Retinal pigment epithelial cell (primary cell): ENCODE data around the gene MAGEB17.
"Not testable (repeated sequence)": the region's sequence is repeated elsewhere in the genome, so short reads cannot be mapped to it uniquely, and the experiment has no call there.

ENCODE experiments used
- DNase-seq: peaks from one replicate; pipeline ENCODE4 v3.0.0-alpha.2; 2010; ENCODE audit warnings: low read depth
- H3K4me3 ChIP-seq: 2 replicates; pipeline ENCODE4 v1.5.1; 2011; ENCODE audit warnings: mild to moderate bottlenecking, low read length, control low read depth, moderate library complexity
- CTCF ChIP-seq: conservative IDR thresholded peaks from 2 replicates; pipeline ENCODE4 v1.5.1; 2011; ENCODE audit warnings: low read depth, low read length, control low read depth, inconsistent platforms

The MAGEB17 gene

GRCh38 chrX:16155581-16156096 is 11.6 kb upstream of the MAGEB17 start:
- TF ChIP-seq CTCF = no peak
- H3K4me3 ChIP-seq = no peak overlapping the region
- no peak for DNase-seq

GRCh38 chrX:16156692-16157331 is 10.5 kb upstream of the MAGEB17 start:
- no peak for DNase-seq
- no peak for TF ChIP-seq CTCF
- no peak overlapping the region for H3K4me3 ChIP-seq

- no peak for TF ChIP-seq CTCF
- peak; percentile 43 for DNase-seq
- H3K4me3 ChIP-seq = no peak overlapping the region
Observed at GRCh38 chrX:16160729-16161128, 6.6 kb upstream of the MAGEB17 start.

- DNase-seq, H3K4me3 ChIP-seq: not testable (repeated sequence)
Observed at GRCh38 chrX:16161173-16161572, 6.1 kb upstream of the MAGEB17 start.

GRCh38 chrX:16162391-16162790 is 4.9 kb upstream of the MAGEB17 start:
- no peak overlapping the region for H3K4me3 ChIP-seq
- no peak for TF ChIP-seq CTCF
- DNase-seq = no peak

- TF ChIP-seq CTCF = no peak
- no peak overlapping the region for H3K4me3 ChIP-seq
Observed at GRCh38 chrX:16164748-16165147, 2.5 kb upstream of the MAGEB17 start.

GRCh38 chrX:16171039-16171438 is 3.8 kb downstream of the MAGEB17 start:
- no peak for TF ChIP-seq CTCF
- H3K4me3 ChIP-seq = no peak overlapping the region
- no peak for DNase-seq

More at GRCh38 chrX:16164748-16165147, 2.5 kb upstream of the MAGEB17 start:
- no peak for DNase-seq

- no peak overlapping the region for H3K4me3 ChIP-seq
- DNase-seq = no peak
- no peak for TF ChIP-seq CTCF
Observed at GRCh38 chrX:16171944-16172343, 4.7 kb downstream of the MAGEB17 start.
